HepG2 (cell line): ENCODE data around the gene NT5M.

ENCODE experiments used
- EP300 ChIP-seq, 3 experiments: sonication (generic) in 1 of 3; formaldehyde crosslinking in 1 of 3; IDR thresholded peaks; 2 replicates each; pipeline versions ENCODE4 v1.5.1 to v1.6.1; 2011 to 2020; ENCODE audit warnings: low read depth in 2 of 3, low read length in 2 of 3, borderline replicate concordance in 1 of 3, improper control_type of control experiment in 1 of 3, mild to moderate bottlenecking in 1 of 3, missing genetic modification reagents in 1 of 3, moderate library complexity in 1 of 3
- EZH2 ChIP-seq: conservative IDR thresholded peaks from 2 replicates; pipeline ENCODE4 v1.6.1; 2012; ENCODE audit warnings: mild to moderate bottlenecking, low read depth, low read length, moderate library complexity
- ZNF644 ChIP-seq: IDR thresholded peaks from 2 replicates; pipeline ENCODE4 v1.6.1; 2016; ENCODE audit warnings: low read depth
- ZNF792 ChIP-seq: IDR thresholded peaks from 2 replicates; pipeline ENCODE4 v1.6.1; 2016
- TF ChIP-seq, protein P1 (sequence below): sonication (generic); formaldehyde crosslinking; IDR thresholded peaks from 2 replicates; pipeline ENCODE4 v1.5.0; 2020; ENCODE audit warnings: mild to moderate bottlenecking, missing genetic modification reagents, moderate library complexity

DNA sequence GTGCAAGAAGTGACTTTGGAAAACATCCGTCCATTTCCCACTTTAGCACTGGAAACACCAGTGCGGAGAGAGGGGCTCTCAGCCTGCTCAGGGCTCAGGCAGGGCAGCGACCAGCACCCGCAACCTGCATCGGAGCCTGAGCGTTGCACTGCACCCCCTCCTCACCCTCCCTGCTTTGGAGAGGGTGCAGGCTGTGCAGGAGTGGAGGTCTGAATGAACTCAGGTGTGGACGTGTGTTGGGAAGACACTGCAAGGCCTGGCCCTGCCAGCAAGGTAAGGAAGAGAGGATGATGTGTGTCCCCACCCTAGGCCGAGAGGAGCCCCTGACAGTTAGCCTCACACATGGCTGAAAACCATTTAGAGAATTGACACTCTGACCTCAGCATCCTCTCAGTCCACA, 81.8 kb downstream of the NT5M start:
- TF ChIP-seq ZNF792 (CRISPR knock-in tag) (no peak), ZNF644 (CRISPR knock-in tag) (no peak), EZH2 (no peak), EP300 (IDR thresholded peaks at IDR 0.05; ENCODE audit: low read depth in 2 of 2, low read length in 2 of 2) (no peak), EP300 (CRISPR knock-in tag; IDR thresholded peaks at IDR 0.05; ENCODE audit: borderline replicate concordance) (no peak)
- TF ChIP-seq, protein P1, sequence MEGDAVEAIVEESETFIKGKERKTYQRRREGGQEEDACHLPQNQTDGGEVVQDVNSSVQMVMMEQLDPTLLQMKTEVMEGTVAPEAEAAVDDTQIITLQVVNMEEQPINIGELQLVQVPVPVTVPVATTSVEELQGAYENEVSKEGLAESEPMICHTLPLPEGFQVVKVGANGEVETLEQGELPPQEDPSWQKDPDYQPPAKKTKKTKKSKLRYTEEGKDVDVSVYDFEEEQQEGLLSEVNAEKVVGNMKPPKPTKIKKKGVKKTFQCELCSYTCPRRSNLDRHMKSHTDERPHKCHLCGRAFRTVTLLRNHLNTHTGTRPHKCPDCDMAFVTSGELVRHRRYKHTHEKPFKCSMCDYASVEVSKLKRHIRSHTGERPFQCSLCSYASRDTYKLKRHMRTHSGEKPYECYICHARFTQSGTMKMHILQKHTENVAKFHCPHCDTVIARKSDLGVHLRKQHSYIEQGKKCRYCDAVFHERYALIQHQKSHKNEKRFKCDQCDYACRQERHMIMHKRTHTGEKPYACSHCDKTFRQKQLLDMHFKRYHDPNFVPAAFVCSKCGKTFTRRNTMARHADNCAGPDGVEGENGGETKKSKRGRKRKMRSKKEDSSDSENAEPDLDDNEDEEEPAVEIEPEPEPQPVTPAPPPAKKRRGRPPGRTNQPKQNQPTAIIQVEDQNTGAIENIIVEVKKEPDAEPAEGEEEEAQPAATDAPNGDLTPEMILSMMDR (CRISPR knock-in tag) = no peak
